H9 (cell line): ENCODE results near the gene PDZD2. TPM values are rescaled to one million over a fixed set of nuclear protein-coding genes. Genes with fewer than 3 reads are reported as not detected.

Experiments
- DNase-seq: peaks from one replicate; pipeline ENCODE4 v3.0.0-alpha.2; 2017
- H2AFZ ChIP-seq: one replicate; pipeline ENCODE4 v1.6.1; 2013; ENCODE audit warnings: mild to moderate bottlenecking, low read length, control low read depth, moderate library complexity
- H2AK5ac ChIP-seq: 2 replicates; pipeline ENCODE4 v1.6.1; 2013; ENCODE audit warnings: low read length, control low read depth, mixed read lengths; ENCODE audit not compliant: insufficient read length
- H2BK120ac ChIP-seq: one replicate; pipeline ENCODE4 v1.6.1; 2013; ENCODE audit warnings: low read depth, mild to moderate bottlenecking, low read length, control low read depth, inconsistent platforms; ENCODE audit not compliant: poor library complexity, severe bottlenecking
- H2BK12ac ChIP-seq: 2 replicates; pipeline ENCODE4 v1.6.1; 2013; ENCODE audit warnings: low read length, control low read depth, mixed read lengths, low read depth; ENCODE audit not compliant: insufficient read length
- H2BK15ac ChIP-seq: 2 replicates; pipeline ENCODE4 v1.6.1; 2013; ENCODE audit warnings: low read depth, low read length, control low read depth
- H2BK20ac ChIP-seq: one replicate; pipeline ENCODE4 v1.6.1; 2013; ENCODE audit warnings: low read depth, mild to moderate bottlenecking, low read length, control low read depth, inconsistent platforms; ENCODE audit not compliant: poor library complexity, severe bottlenecking
- H2BK5ac ChIP-seq: 2 replicates; pipeline ENCODE4 v1.6.1; 2013; ENCODE audit warnings: low read length, control low read depth, mixed read lengths; ENCODE audit not compliant: insufficient read length
- H3K14ac ChIP-seq: 2 replicates; pipeline ENCODE4 v1.6.1; 2013; ENCODE audit warnings: low read length, control low read depth; ENCODE audit not compliant: insufficient read depth
- H3K18ac ChIP-seq: 2 replicates; pipeline ENCODE4 v1.6.1; 2013; ENCODE audit warnings: low read depth, mild to moderate bottlenecking, mixed read lengths, low read length, control low read depth; ENCODE audit not compliant: insufficient read length
- H3K23ac ChIP-seq: 2 replicates; pipeline ENCODE4 v1.6.1; 2013; ENCODE audit warnings: low read length, control low read depth, mixed read lengths, low read depth; ENCODE audit not compliant: insufficient read length
- H3K23me2 ChIP-seq: 2 replicates; pipeline ENCODE4 v1.6.1; 2013; ENCODE audit warnings: low read depth, mild to moderate bottlenecking, mixed read lengths, low read length, control low read depth; ENCODE audit not compliant: insufficient read length, poor library complexity, severe bottlenecking
- H3K27ac ChIP-seq: 2 replicates; pipeline ENCODE4 v1.5.1; 2013; ENCODE audit warnings: low read length, control low read depth, mixed read lengths, low read depth; ENCODE audit not compliant: insufficient read length
- H3K27me3 ChIP-seq: 2 replicates; pipeline ENCODE4 v1.6.1; 2013; ENCODE audit warnings: low read length, control low read depth, inconsistent platforms; ENCODE audit not compliant: insufficient read depth
- H3K4ac ChIP-seq: 2 replicates; pipeline ENCODE4 v1.6.1; 2013; ENCODE audit warnings: low read depth, mild to moderate bottlenecking, control low read depth, inconsistent platforms, low read length, moderate library complexity
- H3K4me1 ChIP-seq: 2 replicates; pipeline ENCODE4 v1.6.1; 2013; ENCODE audit warnings: low read length, control low read depth, inconsistent platforms; ENCODE audit not compliant: insufficient read depth
- H3K4me2 ChIP-seq: 2 replicates; pipeline ENCODE4 v1.6.1; 2013; ENCODE audit warnings: low read length, control low read depth, mixed read lengths; ENCODE audit not compliant: insufficient read length, insufficient read depth
- H3K56ac ChIP-seq: 2 replicates; pipeline ENCODE4 v1.6.1; 2013; ENCODE audit warnings: low read depth, mild to moderate bottlenecking, mixed read lengths, low read length, control low read depth; ENCODE audit not compliant: insufficient read length
- H3K79me1 ChIP-seq: 2 replicates; pipeline ENCODE4 v1.6.1; 2013; ENCODE audit warnings: low read depth, mild to moderate bottlenecking, moderate library complexity, low read length, control low read depth, inconsistent platforms; ENCODE audit not compliant: insufficient read depth, poor library complexity, severe bottlenecking
- H3K79me2 ChIP-seq: 2 replicates; pipeline ENCODE4 v1.6.1; 2013; ENCODE audit warnings: low read length, control low read depth, inconsistent platforms; ENCODE audit not compliant: insufficient read depth
- H3K9ac ChIP-seq: 2 replicates; pipeline ENCODE4 v1.6.1; 2013; ENCODE audit warnings: low read length, control low read depth, mixed read lengths; ENCODE audit not compliant: insufficient read length; ENCODE audit errors: extremely low read depth
- H3K9me3 ChIP-seq: one replicate; pipeline ENCODE4 v1.6.1; 2013; ENCODE audit warnings: low read depth, low read length, inconsistent platforms; ENCODE audit not compliant: control insufficient read depth
- H3T11ph ChIP-seq: one replicate; pipeline ENCODE4 v1.6.1; 2013; ENCODE audit warnings: mild to moderate bottlenecking, low read length, control low read depth, inconsistent platforms
- H4K20me1 ChIP-seq: one replicate; pipeline ENCODE4 v1.6.1; 2013; ENCODE audit not compliant: control insufficient read depth, insufficient read length, insufficient read depth
- H4K5ac ChIP-seq: 2 replicates; pipeline ENCODE4 v1.6.1; 2013; ENCODE audit warnings: low read depth, mild to moderate bottlenecking, mixed read lengths, low read length, control low read depth; ENCODE audit not compliant: insufficient read length
- H4K8ac ChIP-seq: replicated peaks from 2 replicates; pipeline ENCODE4 v1.6.1; 2013; ENCODE audit warnings: low read length, control low read depth, mixed read lengths, low read depth; ENCODE audit not compliant: insufficient read length
- H4K91ac ChIP-seq: 2 replicates; pipeline ENCODE4 v1.6.1; 2013; ENCODE audit warnings: low read depth, mild to moderate bottlenecking, moderate library complexity, mixed read lengths, low read length, control low read depth; ENCODE audit not compliant: insufficient read length
- H3K27ac Mint-ChIP-seq, 3 experiments: 2 replicates in 2 of 3; 3 replicates in 1 of 3; pipeline ENCODE4 v1.8.0; 2020 to 2021; ENCODE audit warnings: mixed read lengths in 3 of 3, mild to moderate bottlenecking in 1 of 3, moderate library complexity in 1 of 3
- H3K27me3 Mint-ChIP-seq: 2 replicates; pipeline ENCODE4 v1.8.0; 2021; ENCODE audit warnings: low read depth, mild to moderate bottlenecking, moderate library complexity, mixed read lengths
- H3K36me3 Mint-ChIP-seq, 3 experiments: 2 replicates in 2 of 3; 3 replicates in 1 of 3; pipeline ENCODE4 v1.8.0; 2020 to 2021; ENCODE audit warnings: low read depth in 3 of 3, mixed read lengths in 3 of 3; ENCODE audit not compliant: insufficient read depth in 1 of 3
- H3K4me1 Mint-ChIP-seq, 2 experiments: 2 replicates each; pipeline ENCODE4 v1.8.0; 2020; ENCODE audit warnings: mixed read lengths in 2 of 2
- H3K4me3 Mint-ChIP-seq, 2 experiments: 2 replicates in 1 of 2; 3 replicates in 1 of 2; pipeline ENCODE4 v1.8.0; 2020 to 2021; ENCODE audit warnings: mild to moderate bottlenecking in 2 of 2, mixed read lengths in 2 of 2, moderate library complexity in 1 of 2
- H3K9me3 Mint-ChIP-seq, 2 experiments: 2 replicates in 1 of 2; 3 replicates in 1 of 2; pipeline ENCODE4 v1.8.0; 2020; ENCODE audit warnings: mild to moderate bottlenecking in 2 of 2, mixed read lengths in 2 of 2, moderate library complexity in 1 of 2
- WGBS: extraction: QIAGEN DNeasy Blood & Tissue Kit; methylation state at CpG from one replicate; pipeline ENCODE4 v1.1.7; 2013; ENCODE audit warnings: missing lambda C conversion rate, low lambda C conversion rate, mixed read lengths; ENCODE audit not compliant: insufficient read length; ENCODE audit errors: extremely low coverage; 5-methylcytosine and 5-hydroxymethylcytosine counted together
- total RNA-seq: library from RNA; stranded (reverse); gene quantifications from 2 replicates; pipeline ENCODE4 v1.2.1, GENCODE V29; 2021
- TF ChIP-seq, protein P1 (sequence below): fragments of 200-600 bp; sonication (generic); conservative IDR thresholded peaks from 3 replicates; pipeline ENCODE4 v1.8.0; 2021; ENCODE audit warnings: antibody characterized with exemption, mild to moderate bottlenecking

Gene PDZD2
- total RNA-seq, 1 experiment from 2014 or later, result 9.9 TPM

GRCh38 chr5:31805785-31806400 lies 167.0 kb downstream of the PDZD2 start:
- Histone ChIP-seq H3K4me1 (0 out of 2 replicates have a peak, but pooled peaks cover 4% of the 10 kb centered on the region), H3K79me1 (no peaks in the 10 kb centered on the region), H2AK5ac (no peak overlapping the region), H4K20me1 (no peaks in the 10 kb centered on the region), H2AFZ (no peak overlapping the region), H3K18ac (no peak overlapping the region), H3K9ac (no peak overlapping the region), H3K4me2 (no peak overlapping the region), H3T11ph (no peak overlapping the region), H2BK5ac (no peak overlapping the region), H3K23me2 (no peaks in the 10 kb centered on the region), H4K5ac (no peak overlapping the region), H3K27ac (no peak overlapping the region), H3K4ac (no peak overlapping the region), H3K79me2 (no peaks in the 10 kb centered on the region), H3K56ac (no peak overlapping the region), H3K14ac (no peak overlapping the region), H3K23ac (no peak overlapping the region), H4K8ac (no peak overlapping the region), H3K27me3 (no peaks in the 10 kb centered on the region), H2BK15ac (no peak overlapping the region), H2BK12ac (no peak overlapping the region), H2BK120ac (no peak overlapping the region), H2BK20ac (no peak overlapping the region), H4K91ac (no peak overlapping the region), H3K9me3 (no peaks in the 10 kb centered on the region)
- no CpG with 5 or more reads among the region's 9 CpGs for WGBS
- H3K27me3 Mint-ChIP-seq, result peaks cover 3% of the 10 kb centered on the region; the same call in 1 of the 2 replicates
- H3K27ac Mint-ChIP-seq, result 0 out of 7 replicates have a peak overlapping the region, but pooled peaks of 1 of the 3 experiments have one; percentile 30
- H3K9me3 Mint-ChIP-seq, result no peaks in the 10 kb centered on the region
- H3K36me3 Mint-ChIP-seq, result no peaks in the 10 kb centered on the region
- DNase-seq, result no peak
- TF ChIP-seq, protein P1, sequence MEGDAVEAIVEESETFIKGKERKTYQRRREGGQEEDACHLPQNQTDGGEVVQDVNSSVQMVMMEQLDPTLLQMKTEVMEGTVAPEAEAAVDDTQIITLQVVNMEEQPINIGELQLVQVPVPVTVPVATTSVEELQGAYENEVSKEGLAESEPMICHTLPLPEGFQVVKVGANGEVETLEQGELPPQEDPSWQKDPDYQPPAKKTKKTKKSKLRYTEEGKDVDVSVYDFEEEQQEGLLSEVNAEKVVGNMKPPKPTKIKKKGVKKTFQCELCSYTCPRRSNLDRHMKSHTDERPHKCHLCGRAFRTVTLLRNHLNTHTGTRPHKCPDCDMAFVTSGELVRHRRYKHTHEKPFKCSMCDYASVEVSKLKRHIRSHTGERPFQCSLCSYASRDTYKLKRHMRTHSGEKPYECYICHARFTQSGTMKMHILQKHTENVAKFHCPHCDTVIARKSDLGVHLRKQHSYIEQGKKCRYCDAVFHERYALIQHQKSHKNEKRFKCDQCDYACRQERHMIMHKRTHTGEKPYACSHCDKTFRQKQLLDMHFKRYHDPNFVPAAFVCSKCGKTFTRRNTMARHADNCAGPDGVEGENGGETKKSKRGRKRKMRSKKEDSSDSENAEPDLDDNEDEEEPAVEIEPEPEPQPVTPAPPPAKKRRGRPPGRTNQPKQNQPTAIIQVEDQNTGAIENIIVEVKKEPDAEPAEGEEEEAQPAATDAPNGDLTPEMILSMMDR, result no peak
- peaks cover 4 to 6% of the 10 kb centered on the region in 2 experiments; a peak in 2 of 4 replicates for H3K4me1 Mint-ChIP-seq
- no peak overlapping the region for H3K4me3 Mint-ChIP-seq
